C4-2B (cell line): ENCODE results near the gene CFAP69.

Experiments used
- ZFX ChIP-seq: fragments of 450-650 bp; IDR thresholded peaks from 2 replicates; pipeline ENCODE4 v1.6.1; 2017
- TF ChIP-seq, protein P1 (sequence below): fragments of 450-650 bp; conservative IDR thresholded peaks from 2 replicates; pipeline ENCODE4 v1.5.1; 2017; ENCODE audit warnings: mild to moderate bottlenecking

DNA sequence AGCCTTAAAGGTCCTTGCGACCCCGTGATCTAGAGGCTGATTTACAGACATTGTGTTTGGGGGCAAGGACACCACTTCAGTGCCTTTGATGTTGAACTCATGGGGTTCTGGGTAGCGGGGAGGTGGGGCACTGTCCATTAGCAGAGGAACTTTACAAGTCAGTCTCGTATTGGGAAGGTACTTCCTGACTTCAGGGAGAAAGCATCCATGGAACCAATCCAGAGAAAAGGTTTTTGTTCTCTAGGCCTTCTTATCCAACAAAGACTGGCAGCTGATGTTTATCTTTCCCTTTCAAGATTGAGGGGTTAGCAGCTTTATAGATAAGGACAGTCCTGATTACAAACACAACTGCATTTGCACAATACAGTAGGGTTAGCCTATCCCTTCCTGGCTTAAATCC lies 104.3 kb downstream of the CFAP69 start:
- TF ChIP-seq, protein P1, sequence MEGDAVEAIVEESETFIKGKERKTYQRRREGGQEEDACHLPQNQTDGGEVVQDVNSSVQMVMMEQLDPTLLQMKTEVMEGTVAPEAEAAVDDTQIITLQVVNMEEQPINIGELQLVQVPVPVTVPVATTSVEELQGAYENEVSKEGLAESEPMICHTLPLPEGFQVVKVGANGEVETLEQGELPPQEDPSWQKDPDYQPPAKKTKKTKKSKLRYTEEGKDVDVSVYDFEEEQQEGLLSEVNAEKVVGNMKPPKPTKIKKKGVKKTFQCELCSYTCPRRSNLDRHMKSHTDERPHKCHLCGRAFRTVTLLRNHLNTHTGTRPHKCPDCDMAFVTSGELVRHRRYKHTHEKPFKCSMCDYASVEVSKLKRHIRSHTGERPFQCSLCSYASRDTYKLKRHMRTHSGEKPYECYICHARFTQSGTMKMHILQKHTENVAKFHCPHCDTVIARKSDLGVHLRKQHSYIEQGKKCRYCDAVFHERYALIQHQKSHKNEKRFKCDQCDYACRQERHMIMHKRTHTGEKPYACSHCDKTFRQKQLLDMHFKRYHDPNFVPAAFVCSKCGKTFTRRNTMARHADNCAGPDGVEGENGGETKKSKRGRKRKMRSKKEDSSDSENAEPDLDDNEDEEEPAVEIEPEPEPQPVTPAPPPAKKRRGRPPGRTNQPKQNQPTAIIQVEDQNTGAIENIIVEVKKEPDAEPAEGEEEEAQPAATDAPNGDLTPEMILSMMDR = no peak
- TF ChIP-seq ZFX = no peak
